HG03108 (cell line): ENCODE data around the gene SLC1A2.

Experiments
- ATAC-seq: cut with Tn5 transposase; IDR thresholded peaks from one replicate; pipeline ENCODE4 v1.9.1; 2021; ENCODE audit warnings: moderate library complexity; ENCODE audit not compliant: unreplicated experiment

The SLC1A2 gene

DNA sequence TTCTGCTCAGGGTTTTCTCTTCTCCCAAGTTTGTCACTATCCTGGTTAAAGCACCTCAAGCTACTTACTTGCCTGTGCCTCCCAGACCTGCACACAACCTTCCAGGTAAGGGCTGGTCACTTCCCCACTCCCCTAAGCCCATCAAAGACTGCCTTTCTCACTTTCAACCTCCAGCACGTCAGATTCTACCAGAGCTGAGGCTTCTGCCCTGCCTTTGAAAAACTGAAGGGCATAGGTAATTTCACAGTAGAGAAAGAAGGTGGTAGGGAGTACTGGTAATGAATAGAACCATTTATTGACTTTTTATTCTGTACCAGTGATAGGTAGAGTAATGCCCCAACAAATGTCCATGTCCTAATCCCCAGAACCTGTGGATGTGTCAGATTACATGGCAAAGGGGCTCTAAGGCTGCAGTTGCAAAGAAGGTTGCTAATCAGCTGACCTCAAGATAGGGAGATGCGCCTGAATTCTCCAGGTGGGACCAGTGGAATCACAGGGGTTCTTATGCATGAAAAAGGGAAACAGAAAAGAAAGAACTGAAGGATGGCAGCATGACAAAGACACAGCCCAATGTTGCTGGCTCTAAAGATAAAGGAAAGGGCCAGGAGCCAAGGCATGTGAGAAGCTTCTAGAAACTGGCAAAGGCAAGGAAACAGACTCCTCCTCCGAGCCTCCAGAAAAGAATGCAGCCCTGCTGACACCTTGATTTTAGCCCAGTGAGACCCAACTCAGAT is 89.0 kb downstream of the SLC1A2 start:
- ATAC-seq = no peak

DNA sequence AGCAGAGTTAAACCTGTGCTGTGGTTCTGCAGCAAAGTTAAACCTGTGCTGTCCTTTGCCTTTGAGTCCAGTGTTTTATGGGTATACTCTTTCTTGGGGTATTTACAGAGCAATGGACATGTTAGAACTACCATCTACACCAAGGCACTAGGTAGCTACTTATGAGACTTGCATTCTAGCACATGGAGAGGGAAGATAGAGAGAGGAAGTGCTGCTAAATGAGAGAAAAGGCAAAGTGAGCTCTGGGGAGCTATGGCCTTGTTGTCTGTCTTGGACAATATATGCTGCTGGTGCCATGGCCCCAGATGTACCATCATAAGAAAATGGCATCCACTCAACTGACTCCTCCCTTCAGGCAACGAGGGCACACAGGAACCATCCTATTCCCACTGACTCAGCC is 91.5 kb downstream of the SLC1A2 start:
- ATAC-seq = no peak

DNA sequence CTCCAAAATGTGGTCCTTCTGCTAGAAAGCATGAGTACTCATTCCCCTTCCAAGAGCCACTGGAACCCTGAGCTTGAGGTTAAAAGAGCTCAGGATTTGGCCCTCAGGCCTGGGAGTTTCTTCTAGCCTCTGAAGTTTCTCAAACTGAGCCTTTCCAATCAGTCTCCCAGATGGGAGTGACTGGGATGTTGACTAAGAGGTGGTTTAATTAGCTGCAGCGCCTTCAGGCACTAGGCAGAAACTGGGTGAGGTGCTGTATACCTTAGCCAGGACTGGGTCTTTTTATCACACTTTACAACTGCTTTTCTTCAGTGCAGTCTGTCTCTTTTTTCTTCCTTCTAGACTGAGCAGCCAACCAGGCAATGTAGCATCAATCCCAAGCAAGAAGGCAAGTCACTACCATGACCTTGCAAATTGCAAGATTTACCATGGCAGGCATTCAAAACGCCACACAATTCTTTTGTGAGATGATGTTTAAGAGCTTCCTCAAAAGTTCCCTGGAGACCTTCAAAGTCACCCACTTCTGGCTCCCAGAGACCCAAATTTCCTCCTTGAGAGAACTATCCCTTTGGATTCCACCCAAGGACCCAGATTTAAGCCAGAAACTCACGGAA is 93.0 kb downstream of the SLC1A2 start:
- no peak for ATAC-seq

DNA sequence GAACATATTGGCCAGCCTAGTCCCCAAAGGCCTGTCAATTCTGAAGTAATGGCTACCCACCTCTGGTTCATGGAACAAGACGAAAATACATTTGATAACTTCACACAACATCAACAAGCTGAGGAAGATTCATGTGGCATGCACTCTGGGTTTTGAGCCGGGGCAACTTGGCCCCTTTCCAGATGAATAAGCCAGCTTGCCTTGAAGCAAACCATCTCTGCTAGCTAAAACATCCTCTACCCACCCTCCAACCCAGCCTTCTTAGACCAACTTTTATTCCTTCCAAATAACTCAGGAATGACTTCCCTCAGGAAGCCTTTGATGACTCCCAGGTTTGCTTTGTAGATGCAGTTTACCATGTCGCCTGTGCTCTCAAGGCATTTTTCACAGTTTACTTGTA is 94.4 kb downstream of the SLC1A2 start:
- ATAC-seq = no peak

DNA sequence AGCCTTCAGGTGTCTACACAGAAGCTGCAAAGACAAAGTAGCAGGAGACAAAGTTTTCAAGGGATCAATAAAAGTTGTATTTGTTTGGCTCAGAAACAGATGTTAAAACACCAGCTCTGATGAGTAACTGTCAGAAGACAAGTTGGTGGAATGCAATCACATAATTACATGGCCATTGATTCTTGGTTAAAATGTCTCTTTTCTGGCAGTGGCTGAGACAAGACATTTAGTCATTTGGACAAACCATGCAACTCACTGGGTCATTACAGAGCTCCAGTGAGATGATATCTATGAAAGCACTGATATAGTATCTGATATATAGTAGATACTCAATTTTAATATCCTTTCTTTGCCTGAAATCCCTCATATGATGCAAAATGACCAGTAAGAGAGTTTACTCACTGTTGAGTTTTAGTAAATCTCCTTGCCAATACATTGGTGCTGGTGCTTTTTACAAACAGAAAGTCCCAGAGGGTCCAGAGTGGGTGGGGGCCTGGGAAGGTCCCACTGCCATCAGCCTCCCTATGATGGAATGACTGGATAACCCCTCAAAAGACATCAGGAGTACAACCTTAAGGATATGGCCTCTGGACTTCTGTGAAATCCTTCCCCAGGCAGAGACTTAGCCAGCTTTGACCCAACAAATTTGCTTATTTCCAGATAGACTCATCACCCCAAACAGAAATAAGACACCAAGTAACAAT is 95.0 kb downstream of the SLC1A2 start:
- no peak for ATAC-seq

DNA sequence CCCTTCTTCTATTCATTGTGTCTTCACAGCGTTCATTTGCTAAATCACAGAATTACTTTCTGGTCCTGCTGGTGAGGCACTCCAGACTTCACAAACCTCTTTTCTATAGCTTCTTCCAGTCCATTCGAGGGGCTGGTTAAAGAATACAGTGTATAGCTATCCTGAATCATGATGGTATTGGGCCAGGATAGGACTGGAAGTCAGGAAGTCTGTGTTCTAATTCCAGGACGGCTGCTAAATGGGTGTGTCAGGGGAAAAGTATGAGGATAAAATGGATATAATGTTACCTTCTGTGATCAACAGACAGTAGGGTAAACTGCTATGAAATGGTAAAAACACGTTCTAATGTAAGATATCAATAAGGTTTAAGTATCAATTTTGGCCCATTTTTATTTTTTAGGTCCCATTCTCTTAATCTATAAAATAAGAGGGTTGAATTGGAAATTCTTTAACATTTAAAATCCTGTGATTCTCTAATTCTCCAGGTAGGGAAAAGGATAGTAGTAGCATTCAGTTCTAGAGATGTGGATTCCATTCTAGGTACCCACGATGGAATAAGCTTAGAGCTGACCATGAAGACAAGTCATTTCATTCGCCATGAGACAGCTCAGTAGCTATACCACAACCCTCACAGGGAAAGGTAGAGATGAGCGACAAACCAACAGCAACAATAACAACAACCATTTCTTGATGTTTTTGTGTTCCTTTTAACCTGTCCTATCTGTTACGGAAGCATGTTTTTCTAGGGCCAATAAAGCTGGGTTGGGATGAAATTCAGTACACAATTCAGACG is 96.1 kb downstream of the SLC1A2 start:
- ATAC-seq = no peak

DNA sequence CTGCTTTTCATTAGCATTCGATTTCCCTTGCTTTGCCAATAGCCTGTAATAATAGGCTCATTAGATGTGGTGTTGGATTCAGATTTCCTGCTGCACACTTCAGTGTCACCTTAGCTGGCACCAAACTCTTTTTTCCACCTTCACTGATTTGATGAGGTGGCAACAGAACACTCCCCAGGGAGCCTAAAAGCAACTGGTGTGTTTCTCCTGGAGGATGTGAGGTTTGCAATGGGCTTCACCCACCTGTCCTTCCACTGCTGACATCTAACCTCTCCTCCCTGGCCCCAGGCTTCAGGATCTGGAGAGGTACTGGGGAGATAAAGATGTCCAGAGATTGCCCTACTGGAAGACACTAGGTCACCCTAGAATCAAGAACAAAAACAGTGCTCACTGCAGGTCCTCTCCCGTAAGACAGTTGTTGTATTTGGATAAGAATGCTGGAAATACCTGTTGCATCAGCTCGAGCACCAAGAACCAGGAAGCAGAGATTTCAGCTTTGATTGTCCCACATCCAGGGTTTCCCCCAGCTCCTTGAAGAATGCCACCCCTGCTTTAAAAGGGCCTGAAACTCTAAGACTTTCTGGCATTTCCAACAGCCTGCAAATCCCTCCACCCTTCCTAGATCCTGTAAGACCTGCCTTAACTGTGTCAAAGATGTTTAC is 96.9 kb downstream of the SLC1A2 start:
- no peak for ATAC-seq

DNA sequence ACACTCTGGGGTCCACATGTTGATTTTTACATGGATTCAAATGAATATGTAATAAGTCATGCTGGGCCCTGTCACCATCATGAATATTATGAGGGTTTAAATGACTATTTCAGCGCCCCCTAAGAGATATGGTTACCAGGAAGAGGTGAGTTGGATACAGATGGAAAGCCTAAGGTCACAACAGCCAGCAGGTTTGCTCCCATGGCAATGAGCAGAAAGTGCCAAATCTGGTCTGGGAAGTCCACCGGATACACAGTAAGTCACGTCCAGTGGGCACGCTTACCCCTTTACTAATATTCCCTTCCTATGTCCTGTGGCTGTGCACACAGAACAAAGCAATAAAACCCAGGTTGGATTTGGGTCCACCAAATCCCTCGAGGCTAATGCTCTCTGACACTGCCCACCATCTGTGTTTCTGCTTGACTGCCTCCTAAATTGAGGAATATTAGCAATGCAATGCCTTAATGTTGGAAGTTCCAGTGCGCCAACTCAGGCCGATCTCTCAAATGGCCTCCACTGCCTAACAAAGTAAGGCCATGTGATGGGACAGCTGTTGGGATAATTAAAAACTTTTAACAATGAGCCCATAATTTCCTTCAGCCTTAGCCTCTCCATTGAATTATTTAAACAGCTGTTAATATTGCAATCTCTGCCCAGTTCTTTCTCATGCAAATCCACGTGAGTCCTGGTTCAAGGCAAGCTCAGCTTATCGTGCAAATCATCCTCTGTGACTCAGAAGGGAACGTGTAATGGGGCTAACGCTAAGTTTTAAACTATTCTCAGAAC is 97.6 kb downstream of the SLC1A2 start:
- ATAC-seq = no peak

DNA sequence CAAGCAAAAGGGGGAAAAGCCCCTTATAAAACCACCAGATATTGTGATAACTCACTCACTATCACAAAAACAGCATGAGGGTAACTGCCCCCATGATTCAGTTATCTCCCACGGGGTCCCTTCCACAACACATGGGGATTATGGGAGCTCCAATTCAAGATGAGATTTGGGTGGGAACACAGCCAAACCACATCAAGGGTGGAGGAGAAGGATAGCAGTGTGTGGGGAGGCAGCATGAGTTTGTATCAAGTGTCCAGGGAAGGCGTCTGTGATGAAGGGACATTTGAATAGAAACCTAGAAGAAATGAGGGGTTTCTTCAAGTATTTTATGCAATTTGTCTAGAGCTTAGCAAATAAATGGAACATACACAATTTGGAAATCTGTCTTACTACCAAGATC is 98.2 kb downstream of the SLC1A2 start:
- ATAC-seq = no peak

DNA sequence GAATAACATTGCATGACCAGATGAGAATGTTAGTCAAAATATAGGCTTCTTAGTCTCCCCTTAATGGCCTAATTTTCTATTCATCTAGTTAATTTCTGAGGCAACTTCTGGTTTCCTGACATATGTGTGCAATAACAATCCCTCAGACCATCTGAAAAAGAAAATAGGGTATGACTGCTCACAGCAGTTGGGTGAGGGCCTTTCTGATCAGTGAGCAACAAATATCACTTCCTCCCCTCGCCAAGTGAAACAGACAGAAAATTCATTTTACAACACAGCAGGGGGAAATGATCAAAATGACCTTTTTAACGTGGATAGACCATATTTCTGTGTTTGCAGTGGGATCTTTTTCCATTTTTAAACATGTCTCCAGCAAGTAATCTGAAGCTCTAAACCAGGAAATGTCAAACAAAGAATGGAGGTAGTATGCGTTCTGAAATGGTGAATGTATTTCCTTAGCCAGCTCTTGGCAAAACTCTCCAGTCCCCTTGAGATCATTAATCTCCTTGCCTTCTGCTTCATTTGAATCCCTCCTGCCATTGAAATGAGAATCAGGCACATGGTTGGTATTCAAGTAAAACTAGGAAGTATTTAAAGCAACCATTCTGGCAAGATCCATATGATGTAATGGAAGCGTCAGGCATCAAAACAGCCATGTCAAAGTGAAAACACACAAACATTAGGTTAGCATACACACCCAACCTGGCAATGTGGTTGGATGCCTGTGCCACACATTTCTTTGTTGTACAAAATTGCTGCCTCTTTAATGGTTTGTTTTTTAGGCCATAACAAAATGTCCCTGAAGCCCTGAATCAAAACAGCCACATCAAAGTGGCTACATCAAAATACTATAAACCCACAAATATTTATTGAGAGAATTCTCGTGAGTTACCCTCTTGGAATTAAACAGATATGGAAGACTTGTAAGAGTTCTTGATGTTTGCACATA is 100.1 kb downstream of the SLC1A2 start:
- peak; percentile 81 for ATAC-seq

DNA sequence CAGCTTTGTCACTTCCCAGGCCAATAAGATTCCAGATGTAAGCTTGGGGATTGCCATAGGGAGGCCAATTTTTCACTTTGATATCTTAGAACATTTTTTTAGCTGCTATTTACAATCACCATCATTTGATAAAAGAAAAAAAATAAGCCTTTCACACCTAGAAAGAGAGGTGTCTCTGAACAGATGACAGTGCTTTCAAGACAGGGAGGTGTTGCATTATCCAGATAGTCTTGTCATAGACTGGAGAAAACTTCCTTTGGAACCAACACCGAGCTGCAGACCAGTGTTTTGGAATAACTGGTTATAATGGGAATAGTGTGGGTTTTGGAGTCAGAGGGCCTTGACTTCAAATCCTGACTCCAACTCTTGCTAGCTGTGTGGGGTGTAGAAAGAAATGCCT is 101.0 kb downstream of the SLC1A2 start:
- ATAC-seq = no peak

DNA sequence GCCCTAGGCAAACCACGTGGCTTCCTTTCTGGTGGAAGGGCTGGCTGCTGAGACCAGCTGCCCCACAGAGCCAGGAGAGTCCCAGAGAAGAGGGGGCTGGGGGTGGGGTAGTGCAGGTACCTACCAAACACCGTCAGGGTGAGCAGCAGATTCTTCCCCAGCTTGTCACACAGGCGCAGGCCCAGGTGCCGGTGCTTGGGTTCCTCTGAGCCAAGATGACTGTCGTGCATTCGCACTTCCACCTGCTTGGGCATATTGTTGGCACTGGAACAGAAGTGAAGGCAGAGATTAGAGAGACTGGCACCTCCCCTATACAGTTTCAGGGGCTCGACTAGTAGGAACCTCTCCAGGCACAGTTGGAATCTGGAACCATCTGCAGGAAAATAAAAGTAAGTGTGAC is 102.1 kb downstream of the SLC1A2 start:
- no peak for ATAC-seq

DNA sequence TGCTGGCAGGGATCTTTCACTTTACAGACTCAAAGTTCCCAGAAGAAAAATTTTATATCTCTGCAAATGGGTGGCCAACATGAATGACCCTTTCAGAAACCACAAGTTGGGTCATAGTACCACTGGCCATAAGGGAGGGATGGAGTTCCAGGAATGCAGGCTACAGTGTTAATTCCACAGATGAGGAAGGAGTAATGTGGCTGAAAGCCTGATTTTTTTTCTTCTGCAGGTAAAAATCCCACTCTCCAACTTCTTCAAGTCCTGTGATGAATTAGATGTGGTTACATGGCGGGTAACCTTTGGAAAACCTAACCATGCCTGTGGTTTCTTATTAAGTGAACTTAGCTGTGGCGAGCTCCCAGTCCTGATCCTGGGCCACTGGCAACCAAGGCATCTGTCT is 103.2 kb downstream of the SLC1A2 start:
- ATAC-seq = no peak

DNA sequence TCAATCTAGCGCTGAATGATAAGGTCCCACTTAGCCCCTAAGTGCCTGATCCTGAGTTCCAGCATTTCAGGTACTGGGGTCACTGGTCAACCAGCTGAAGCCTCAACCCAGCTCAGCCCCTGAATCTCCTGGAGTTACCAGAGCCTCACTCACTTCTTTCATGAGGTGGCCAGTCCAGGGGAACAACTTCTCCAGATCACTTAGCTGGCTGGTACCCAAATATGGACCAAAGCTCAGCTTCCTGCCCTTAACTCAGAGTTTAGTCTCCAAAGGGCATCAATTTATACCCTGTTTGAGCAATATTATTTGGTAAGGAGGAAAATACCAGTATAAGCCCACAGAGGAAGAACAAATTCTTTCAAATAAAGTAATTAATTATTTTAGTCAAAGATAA is 105.6 kb downstream of the SLC1A2 start:
- ATAC-seq = no peak

DNA sequence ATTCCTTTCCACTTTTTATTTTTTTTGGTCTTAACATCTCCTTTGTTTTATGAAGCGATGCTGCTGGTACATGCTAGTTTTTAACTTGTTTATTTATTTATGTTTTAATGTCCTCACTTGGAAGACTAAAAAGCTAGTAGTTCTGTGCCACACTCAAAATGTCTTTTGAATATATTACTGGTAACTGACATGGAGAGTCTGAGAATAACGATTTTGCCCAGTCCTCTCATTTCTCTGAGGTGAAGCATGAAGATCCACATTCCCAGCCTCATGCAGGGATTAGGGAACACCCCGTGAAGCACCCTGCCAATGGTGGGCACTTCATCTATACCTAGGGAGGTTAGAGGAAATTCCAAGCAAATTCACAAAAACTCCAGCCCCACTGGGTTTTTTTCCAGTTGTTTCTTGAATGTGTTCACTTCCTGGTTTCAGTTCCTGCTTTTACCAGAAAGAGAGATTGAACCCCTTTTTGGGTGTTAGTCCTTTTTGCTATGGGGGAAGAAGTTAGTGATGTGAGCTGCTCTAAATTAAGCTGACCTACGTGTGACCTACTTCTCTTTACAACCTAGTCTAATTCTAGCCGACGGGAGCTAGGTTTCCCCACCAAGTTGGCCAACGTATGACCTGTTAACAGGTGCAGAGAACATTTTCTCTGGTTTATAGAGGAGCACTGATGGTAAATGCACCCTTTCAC is 106.1 kb downstream of the SLC1A2 start:
- ATAC-seq = peak; percentile 86

DNA sequence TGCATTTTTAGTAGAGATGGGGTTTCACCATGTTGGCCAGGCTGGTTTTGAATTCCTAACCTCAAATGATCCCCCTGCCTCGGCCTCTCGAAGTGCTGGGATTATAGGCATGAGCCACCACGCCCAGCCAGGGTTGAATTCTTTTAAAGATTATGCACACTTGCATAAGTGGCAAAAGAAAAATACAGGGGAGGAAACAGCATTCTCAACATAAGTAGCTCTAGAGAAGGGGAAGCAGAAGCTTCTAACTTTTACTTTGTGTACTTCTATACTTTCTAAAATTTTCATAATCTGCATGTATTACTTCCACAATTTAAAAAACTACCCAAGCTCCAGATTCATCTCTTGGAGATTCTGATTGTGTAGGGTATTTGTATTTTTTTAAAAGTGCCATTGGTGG is 108.0 kb downstream of the SLC1A2 start:
- ATAC-seq = no peak

DNA sequence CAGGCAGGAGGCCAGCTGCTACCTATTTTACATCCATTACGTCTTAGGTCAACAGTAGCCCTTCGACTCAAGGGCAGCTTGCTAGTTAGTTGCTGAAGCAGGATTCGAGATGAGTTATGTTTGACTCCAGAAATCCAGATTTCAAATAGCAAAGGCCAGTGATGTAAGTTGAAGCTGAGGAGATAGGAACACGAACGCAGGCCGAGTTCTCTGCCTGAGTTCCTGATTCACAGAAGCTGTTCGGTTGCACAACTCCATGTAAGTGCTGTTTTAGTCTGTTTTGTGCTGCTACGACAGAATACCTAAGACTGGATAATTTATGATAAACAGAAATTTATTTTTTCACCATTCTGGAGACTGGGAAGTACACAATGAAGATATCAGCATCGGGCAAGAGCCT is 111.2 kb downstream of the SLC1A2 start:
- ATAC-seq = no peak

DNA sequence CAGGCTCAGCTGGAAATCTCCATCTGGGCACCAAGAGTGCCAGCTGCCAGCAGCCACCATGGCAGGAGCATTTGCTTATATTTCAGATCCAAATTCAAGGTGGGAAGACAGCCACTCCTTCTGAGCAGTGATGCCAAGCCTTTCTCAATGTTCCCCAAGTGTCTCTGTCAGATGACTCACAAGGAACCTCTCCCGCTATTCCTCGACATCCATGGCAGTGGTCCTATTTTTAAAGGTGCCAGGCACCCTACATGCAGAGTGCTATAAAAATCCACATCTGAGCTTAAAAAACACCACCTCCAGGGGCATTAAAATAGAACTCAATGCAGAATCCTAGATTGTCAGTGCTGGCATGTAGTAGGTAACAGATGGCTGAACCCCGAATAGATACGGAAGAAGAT is 112.1 kb downstream of the SLC1A2 start:
- no peak for ATAC-seq
